GM20431 (cell line): ENCODE data around the gene OR6J1.

Experiments
- in situ Hi-C: fragments of 300-500 bp; cut with MseI, MboI; formaldehyde crosslinking; loops from one replicate; pipeline ENCODE4 v1.15.0; 2020; ENCODE audit warnings: low sequenced_read_pairs; ENCODE audit not compliant: unreplicated experiment

The OR6J1 gene

GRCh38 chr14:22613736-22614239 lies 30.4 kb downstream of the OR6J1 start:
- in situ Hi-C loops, result no loop called here

GRCh38 chr14:22613106-22613695 lies 31.0 kb downstream of the OR6J1 start:
- in situ Hi-C loops, result no loop called here

DNA sequence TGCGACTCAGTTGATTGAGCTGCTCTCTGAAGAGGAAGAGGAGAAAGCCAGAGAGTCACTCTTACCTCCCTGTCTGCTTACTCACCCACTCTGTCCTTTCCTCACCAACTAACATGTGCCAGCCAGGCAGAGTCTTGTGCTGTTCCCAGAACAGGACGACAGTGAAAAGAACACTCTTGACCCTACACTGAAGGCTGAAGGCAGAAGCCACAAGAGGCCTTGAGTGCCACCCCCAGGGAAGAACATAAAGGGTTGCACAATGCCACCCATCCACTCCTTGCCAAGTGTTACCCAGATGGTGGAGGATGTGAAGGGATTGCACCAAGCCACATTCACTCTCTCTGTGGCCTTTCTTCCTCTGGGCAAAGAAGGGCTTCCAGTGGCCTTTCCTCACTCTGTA lies 33.2 kb downstream of the OR6J1 start:
- in situ Hi-C loops, result no loop called here

- in situ Hi-C loops, result no loop called here
These were observed 36.9 kb downstream of the OR6J1 start for GRCh38 chr14:22607291-22607690.

- in situ Hi-C loops, result no loop called here
These were observed 37.8 kb downstream of the OR6J1 start for GRCh38 chr14:22606380-22606779.

DNA sequence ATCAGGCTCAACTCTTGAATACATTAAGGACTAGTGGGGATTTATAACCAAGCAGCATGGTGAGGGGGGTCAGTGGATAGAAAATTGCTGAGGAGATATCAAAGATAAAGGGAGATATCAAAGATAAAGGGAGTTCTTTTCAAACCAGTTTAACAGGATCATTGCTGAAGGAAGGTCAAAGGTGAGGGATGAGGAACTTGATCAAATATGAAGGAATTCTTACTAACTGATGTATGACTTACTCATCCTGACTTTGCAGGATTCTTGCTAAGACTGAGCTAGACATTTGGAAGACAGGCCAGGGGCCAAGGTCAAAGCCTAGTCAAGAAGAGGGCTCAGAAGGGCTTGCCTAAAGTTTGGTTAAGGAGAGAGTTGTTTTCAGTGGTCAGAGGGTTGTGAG lies 41.3 kb downstream of the OR6J1 start:
- in situ Hi-C loops, result no loop called here

DNA sequence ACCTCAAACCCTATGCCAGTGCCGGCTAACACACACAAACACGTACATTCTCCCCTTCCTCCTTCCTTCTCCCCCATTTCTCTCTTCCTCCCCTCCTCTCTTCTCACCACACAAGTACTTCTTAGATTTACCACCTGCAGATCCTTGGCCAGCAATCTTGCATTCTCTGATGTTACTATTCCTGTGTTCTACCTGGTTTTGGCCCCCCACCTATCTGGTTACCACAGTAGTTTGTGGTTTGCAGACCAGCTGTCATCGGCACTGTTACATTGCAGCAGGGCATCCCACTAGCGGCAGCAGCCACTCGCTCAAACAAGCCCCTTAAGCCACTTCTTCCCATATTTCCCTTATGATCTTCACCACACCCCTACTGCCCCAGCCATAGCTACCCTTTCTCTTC lies 42.2 kb downstream of the OR6J1 start:
- in situ Hi-C loops, result no loop called here

DNA sequence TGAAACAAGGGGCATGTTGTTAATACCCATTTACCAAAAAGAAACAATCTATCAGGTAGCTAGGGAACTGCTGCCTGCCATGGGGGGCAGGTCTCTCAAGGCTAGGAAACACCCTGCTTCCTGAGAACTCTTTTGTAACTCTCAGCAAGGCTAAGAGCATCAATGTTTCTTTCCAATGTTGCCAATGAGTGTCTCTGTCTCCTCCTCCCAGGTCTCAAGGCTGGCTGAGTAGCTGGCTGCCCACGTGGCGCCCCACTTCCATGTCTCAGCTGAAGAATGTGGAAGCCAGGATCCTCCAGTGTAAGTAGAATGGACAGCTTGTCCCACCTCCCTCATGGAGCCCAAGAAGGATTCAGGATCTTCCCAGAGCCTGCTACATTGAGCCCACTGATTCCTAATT lies 42.7 kb downstream of the OR6J1 start:
- in situ Hi-C loops, result no loop called here

- in situ Hi-C loops, result no loop called here
These were observed 44.1 kb downstream of the OR6J1 start for GRCh38 chr14:22600027-22600426.

DNA sequence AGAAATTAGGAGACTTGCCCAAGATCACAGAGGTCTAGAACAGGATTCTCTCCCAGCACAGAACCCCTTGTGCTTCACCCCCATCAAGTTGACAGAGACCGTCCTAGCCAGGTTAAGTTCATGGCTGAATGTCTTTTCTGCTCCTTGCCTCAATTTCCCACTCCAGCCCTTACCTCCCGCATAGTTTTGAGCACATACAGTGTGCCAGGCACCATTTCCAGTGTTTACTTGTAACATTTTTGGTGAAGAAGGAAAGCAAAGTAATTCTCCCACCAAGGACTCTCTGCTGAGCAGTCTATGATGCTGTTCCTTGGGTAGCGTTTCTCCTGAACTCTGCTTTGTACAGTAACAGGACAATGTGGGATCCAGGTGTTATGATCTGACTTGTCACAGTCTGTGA lies 44.8 kb downstream of the OR6J1 start:
- in situ Hi-C loops, result loop anchor here (25.0 kb wide), 1 partner anchor 263 kb away; the partner anchor contains the start of gene LRP10

DNA sequence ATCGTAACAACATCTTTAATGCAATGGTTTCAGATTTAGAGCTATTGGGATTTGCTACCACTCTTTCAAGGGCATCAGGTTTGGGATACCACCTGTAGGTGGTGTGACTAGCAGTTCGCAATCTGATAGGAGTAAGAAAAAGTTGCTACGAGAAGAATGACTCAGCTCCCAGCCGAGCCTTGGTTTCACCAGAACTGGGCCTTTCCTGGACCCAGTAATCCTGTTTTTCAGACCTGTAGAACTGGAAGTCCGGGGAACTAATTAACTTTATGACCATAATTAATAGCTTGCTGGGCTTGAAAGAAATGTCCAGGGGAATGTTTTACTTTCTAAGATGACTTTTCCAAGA lies 45.3 kb downstream of the OR6J1 start:
- in situ Hi-C loops, result loop anchor here (25.0 kb wide), 1 partner anchor 263 kb away; the partner anchor contains the start of gene LRP10

GRCh38 chr14:22598099-22598895 lies 45.9 kb downstream of the OR6J1 start, which contains the start of gene ABHD4:
ABHD4 (plus strand) TSS chr14:22598300; CDS start chr14:22598307, 7 bp downstream.
- in situ Hi-C loops, result loop anchor here (25.0 kb wide), 1 partner anchor 264 kb away; the partner anchor contains the start of gene LRP10

DNA sequence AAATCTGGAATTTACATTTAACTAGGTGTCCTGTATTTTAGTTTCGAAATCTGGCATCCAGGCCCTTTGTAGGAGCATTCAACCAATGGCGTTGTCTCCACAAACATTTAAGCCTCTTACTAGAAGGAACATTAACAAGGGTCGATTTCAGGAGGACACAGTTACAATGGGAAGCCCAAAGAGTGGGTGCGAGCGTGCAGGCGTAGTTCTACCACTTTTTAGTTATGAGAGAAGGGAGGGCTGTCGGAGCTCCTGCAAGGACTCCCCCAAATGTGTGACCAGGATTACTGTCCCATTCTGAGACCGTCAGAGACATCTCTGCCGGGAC lies 46.4 kb downstream of the OR6J1 start:
- in situ Hi-C loops, result loop anchor here (25.0 kb wide), 1 partner anchor 265 kb away; the partner anchor contains the start of gene LRP10

GRCh38 chr14:22597265-22597664 lies 46.9 kb downstream of the OR6J1 start:
- in situ Hi-C loops, result loop anchor here (25.0 kb wide), 1 partner anchor 265 kb away; the partner anchor contains the start of gene LRP10

DNA sequence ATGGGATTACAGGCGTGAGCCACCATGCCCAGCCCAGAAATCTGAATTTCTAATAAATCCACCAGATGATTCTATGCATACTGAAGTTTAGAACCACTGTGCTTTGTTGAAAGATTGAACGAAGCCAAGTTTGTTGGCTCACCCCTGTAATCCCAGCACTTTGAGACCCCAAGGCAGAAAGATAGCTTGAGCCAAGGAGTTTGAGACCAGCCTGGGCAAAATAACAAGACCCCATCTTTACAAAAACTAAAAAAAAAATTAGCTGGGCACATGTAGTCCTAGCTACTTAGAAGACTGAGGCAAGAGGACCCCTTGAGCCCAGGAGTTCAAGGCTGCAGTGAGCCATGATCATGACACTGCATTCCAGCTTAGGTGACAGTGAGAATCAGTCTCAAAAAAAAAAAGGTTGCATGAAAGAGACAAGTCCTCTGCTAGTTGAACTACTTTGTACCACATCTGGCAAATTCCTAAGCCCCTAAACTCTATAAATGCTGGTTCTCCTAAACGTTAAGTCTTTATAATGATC lies 47.7 kb downstream of the OR6J1 start:
- in situ Hi-C loops, result loop anchor here (25.0 kb wide), 1 partner anchor 266 kb away; the partner anchor contains the start of gene LRP10

DNA sequence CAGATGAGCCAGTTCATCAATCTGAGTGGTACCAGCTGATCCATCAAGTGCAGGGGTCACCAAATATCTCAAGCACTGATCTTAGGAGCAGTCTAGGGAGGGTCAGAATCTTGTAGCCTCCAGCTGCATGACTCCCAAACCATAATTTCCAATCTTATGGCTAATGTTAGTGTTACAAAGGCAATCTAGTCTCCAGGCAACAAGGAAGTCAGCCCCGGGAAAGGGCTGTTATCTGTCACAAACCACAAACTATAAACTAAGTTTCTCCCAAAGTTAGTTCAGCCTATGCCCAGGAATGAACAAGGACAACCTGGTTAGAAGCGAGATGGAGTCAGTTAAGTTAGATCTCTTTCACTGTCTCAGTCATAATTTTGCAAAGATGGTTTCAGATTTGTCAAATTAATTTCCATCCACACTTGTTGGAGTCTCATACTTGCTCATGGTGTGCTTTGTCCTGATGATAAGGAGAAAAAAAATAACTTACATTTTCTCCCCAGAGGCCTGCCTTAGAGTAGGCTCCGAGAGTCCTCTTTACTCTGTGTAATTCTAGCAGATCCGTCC lies 49.9 kb downstream of the OR6J1 start:
- in situ Hi-C loops, result loop anchor here (25.0 kb wide), 1 partner anchor 268 kb away; the partner anchor contains the start of gene LRP10

DNA sequence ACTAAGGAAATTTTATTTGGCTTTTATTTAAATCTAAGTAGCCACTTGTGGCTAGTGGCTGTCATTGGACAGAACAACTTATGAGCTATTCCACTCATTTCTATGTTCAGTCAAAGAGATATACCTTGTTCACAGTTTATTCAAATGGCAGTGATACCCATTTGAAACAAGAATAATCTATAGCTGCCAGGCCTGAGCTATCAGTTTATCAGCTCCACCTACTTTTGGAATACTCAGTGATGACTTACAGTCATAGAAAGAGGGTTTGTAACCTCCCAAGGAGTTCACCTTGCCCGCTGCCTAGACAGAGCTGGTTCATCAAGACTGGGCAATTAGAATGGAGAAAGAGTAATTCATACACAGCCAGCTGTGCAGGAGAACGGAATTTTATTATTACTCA lies 50.6 kb downstream of the OR6J1 start:
- in situ Hi-C loops, result loop anchor here (25.0 kb wide), 1 partner anchor 269 kb away; the partner anchor contains the start of gene LRP10

GRCh38 chr14:22593189-22593588 lies 51.0 kb downstream of the OR6J1 start:
- in situ Hi-C loops, result loop anchor here (25.0 kb wide), 1 partner anchor 269 kb away; the partner anchor contains the start of gene LRP10

GRCh38 chr14:22589096-22589839 lies 54.9 kb downstream of the OR6J1 start, which contains the start of gene DAD1:
DAD1 (minus strand) TSS chr14:22589224; CDS start chr14:22589157, 67 bp downstream.
- in situ Hi-C loops, result loop anchor here (25.0 kb wide), 1 partner anchor 273 kb away; the partner anchor contains the start of gene LRP10
